HG02588 (cell line): Measurements from ENCODE around the gene PTPRG.

Experiments
- ATAC-seq: cut with Tn5 transposase; IDR thresholded peaks from one replicate; pipeline ENCODE4 v1.9.1; 2021; ENCODE audit warnings: mild to moderate bottlenecking, moderate library complexity; ENCODE audit not compliant: unreplicated experiment

The PTPRG gene

DNA sequence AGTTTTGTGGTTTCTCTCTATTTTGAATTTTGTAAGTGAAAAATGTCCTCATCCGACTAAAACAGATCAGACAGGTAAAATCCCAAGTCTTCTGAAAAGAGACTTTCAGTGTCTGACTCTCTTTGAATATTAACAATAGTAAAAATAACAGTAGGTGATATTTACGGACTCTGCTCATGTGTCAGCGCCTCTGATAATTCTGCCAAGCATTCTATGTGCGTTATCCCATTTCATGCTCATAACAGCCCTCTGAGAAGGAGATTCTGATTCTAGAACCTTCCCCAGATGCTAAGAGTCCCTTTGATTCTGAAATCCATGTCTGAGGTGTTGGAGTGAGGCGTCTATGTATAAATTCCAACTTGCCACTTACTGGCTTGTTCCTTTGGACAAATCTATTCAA, 529.1 kb downstream of the PTPRG start:
- no peak for ATAC-seq

DNA sequence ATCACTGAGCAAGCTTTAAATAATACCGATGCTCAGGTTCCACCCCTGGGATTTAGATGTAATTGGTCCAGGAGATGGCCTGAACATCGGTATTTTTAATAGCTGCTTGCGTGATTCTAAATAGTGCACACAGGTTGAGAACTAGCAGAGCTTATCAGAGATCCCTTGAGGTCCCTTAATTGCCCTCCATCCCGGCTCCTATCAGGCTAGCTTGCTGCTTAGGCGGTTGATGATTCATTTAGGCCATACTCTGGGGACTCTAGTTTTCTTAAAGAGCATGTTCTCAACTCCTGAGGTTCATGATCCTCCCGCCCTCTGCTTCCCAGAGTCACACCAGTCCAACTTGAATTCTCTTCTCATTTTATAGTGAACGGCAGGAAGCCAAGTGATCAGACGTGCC, 531.7 kb downstream of the PTPRG start:
- ATAC-seq = no peak

DNA sequence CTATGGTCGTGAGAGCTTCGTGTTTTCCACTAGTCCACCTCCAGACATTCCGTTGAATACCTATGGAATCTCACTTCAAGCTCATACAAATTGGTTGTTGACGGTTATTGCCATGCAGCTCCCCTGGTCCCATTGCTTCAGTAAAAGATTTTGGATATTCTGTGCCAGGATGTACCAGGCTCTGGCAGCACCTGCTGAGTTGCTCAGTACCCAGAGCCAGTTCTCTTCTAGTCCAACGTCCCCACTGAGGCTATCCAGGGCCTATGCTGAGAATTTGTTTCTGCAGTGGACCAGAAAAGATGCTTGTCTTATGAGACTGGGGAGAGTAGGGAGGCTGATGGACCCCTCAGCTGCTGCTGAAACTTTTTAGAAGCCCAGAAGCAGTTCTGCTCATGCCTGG, 533.1 kb downstream of the PTPRG start:
- no peak for ATAC-seq

DNA sequence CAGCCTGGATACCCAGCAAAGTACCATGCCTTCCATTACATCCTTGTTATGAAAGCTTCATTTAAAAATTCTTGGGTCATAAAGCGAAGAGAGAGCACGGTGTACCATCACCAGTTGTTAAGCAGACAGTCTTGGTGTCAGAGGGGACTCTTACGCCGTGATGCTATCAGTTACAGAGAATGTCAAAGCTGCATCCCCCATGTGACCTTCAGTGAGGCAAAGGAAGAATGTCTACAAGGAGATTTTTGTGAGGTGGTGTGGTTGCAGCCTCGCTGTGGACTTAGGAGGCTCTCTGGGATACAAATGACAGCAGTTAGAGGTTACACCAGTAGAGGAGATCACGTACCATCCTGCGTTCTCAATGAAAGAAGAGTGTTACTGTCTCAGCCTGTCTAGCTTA, 533.7 kb downstream of the PTPRG start:
- no peak for ATAC-seq

DNA sequence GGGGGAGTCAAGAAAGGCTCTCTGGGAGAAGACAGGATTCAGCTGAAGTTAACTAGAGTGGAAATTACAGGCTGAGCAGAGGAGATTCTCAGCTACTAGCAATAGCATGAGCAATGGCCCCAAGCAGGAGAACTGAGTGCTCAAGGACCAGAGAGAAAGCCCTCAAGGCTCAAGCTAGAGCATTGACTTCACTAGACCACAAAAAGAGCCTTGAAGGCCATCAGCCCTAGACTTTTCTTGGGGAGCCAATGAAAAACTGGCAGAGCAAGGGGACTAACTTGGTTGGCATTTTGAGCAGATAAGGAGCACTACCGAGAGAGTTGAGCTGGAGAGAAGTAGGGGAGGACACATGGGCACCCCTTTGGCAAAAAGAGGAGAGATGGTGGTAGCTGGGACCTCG, 534.4 kb downstream of the PTPRG start:
- no peak for ATAC-seq

DNA sequence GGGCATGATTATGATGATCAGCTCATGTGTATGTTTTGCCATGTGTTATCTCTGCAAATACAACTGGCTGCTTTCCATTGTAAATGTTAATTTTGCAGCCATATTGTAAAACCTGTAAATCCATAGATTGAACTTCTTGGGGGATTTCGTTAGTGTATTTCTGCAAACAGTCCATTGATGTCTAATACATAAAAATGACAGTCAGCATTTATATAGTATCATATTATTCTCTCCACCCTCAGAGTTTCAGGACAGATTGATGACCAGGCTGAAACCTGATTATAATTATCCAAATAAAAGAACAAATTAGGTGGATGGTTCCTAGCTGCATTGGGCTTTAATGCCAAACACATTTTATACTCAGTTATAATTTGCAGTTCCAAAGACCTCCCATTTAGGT, 535.1 kb downstream of the PTPRG start:
- no peak for ATAC-seq

DNA sequence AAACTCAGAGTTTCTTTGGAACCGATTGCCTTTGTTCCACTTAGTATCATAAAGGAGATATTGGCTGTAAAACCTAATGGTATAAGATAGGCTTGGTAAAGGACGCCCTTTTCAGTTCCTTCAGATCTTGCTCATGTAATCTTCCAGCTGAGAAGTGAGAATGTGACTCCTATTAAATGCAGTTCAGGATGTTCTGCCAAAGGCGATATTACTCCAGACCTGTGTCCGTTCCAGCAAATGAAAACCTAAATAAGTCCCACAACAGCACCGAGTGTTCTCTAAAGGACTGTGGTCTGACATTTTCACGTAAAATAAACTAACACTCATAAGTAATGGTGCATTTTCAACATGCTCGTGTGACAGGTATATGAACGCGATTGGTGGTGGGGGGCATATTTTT, 535.8 kb downstream of the PTPRG start:
- ATAC-seq = no peak

DNA sequence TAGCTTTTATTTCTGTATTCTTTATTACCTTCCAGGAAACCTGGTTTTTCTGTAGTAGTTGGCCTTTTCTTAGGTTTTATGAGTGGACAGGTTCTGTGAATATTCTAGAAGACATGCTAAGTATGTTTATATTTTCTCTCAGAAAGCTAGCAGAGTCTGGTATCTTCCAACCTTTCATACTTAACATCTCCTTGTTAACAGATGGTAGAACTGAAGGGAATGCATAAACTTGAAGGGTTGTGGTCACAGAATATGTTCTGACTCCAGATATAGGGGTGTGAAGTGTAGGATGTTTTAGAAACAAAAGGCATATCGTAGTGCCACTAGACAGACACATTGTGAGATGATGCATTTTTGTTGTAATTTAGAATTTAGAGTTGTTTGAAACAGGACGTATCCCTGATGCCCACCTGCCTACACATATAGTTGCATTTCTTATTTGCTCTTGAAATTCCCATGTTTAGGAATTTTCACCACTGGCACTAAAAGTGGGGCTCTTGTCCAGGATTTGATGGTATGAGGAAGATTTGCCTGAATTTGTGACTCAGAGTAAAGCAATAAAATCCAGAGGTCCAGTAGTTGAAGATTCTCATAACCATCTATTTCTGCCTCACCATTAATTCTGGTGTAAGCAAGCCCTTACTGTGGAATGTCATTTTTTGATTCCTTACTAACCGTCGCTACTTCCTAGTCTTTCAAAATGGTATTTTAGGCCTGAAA, 537.4 kb downstream of the PTPRG start:
- ATAC-seq = no peak

DNA sequence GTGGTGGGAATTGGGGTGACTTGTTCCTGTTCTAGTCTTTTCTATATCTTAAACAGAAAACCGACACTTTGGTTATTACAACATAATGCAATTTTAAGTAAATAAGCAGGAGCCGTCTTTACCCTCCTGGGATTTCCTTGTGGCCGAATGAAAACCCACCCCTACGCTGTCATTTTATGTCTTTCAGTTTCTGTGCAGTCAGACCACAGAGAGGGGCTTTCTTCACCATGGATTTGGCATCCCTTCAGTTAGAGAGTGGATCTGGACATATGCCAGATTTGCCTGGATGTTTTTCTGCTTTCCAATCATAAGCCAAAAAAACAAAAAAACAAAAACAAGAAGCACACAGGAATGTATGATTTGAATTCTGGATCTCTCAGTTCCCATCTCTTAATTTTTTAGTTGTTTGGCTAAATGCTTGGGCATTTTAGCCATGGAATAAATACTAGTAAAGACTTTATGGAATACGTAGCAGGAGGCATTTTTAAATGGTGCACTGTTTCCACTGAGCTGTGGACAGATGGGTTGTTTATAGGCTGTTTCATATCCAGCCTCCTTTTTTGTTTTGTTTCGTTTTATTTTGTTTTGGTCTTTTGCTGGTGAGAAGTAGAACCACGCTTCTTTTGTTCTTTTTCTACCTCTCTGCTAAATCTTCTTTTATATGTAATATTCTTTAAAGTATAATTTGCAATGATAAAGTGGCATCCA, 539.1 kb downstream of the PTPRG start:
- no peak for ATAC-seq

DNA sequence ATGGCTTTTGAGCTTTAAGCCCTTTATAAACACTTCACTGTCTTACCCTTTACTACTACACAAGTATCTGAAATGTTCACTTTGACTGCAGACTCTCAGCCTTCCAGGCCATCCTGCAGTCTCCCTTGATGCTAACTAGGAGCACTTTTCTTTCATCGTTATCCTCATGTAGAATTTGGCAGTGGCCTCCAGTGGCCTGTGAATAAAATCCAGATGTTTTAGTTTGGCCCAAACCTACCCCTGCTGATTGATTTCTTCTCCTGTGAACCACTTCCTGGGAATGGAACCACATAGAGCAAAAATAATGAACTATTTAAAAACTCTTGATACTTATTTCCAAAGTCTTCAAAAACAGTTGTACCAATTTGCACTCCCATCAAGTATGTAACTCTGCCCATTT, 540.1 kb downstream of the PTPRG start:
- no peak for ATAC-seq

DNA sequence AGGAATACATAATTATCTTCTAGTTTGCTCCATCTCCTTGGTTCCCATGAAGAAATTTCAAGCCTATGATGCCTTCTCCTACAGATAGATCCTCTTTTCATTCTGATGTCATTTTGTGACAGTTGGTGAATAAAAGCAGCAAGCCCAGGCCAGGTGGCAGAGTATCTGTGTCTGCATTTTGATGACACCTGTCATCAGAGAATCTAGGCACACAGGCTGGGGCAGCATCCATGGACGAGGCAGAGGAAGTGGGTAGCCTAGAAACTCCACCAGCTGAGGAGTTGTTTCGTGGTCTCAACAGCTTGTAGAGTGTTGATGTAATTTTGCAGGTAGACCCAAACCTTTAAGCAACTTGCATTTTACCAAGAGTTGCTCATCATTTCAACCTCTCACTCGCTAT, 542.2 kb downstream of the PTPRG start:
- no peak for ATAC-seq

DNA sequence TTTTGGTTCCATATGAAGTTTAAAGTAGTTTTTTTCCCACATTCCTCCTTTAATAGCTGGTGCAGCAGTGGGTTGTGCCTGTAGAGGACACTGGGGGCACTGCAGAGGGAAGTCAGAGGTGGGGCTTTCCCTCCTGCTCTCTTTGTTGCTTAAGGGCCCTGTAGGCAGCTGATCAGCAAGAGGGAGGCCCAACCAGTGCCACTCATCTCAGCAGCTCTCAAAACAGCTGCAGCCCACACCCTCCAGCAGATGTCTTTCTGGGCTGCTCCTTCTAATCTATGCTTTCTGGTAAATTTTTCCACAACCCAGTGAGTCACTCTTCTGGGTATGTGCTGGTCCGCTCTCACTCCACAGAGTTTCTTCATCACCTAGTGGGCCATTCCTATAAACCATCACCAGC, 548.2 kb downstream of the PTPRG start:
- ATAC-seq = no peak

DNA sequence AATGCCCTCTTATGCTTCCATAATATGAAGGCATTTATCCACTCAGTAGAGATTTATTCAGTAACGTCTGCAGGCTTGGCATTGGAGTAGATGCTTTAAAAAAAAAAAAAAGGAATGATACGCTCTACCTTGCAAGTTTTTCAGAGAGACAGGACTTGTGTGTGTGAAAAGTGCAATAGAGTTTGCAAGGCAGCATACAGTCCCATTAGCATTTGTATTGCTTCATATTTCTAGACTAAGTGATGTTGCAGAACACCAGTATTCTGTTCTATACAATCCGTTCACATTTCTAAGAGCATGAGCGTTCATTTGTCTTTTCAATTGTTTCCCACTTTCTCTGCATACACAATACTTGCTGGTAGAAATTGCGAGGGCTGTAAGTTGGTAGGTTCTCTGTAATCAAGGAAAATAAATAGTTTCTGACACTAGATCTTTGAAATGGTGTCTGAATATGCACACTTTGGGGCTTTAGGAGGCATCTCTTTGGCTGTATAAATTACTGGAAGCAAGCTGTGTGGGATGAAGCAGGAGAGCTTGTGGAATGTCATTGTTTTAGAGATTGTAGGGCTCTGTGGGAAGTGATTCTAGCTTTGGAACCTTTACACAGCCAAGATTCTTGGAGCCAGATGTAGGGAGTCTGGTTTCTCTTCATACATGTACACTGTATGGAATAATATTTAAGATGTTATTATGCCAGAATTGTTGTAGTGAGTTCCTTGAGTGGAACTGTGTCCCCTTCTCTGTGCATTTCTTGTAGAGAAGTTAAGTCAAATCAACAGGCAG, 549.3 kb downstream of the PTPRG start:
- ATAC-seq = no peak

DNA sequence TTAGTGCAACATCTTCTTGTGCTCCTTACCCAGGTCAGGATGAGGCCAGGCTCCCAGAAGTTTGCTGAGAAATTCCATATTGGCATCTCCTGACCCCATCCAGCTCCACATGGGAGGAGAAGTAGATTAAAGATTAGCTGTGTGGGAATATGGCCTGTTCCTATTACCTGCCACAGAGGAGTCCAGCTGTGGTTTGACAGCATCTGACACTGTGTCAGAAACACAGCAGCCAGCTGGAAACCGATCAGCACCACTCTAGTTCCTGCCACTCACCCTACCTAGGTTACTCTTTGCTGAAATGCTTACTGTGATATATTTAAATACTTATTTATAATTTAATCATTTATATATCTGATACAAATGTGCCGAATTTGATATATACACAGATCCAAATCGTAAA, 551.7 kb downstream of the PTPRG start:
- no peak for ATAC-seq

DNA sequence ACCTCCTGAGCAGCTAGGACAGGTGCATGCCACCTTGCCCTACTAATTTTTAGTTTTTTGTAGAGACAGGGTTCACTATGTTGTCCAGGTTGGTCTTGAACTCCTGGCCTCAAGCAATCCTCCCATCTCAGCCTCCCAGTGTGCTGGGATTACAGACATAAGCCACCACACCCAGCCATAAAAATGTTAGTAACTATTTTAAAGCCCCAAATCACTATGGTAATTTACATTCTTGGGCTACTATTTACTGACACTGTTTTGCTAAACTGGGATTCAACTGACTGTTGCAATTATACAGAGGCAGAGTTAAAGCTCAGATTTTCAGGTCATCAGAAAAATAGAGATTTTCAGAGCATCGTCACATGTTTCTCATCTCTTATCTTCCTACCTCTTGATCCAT, 553.4 kb downstream of the PTPRG start:
- no peak for ATAC-seq

DNA sequence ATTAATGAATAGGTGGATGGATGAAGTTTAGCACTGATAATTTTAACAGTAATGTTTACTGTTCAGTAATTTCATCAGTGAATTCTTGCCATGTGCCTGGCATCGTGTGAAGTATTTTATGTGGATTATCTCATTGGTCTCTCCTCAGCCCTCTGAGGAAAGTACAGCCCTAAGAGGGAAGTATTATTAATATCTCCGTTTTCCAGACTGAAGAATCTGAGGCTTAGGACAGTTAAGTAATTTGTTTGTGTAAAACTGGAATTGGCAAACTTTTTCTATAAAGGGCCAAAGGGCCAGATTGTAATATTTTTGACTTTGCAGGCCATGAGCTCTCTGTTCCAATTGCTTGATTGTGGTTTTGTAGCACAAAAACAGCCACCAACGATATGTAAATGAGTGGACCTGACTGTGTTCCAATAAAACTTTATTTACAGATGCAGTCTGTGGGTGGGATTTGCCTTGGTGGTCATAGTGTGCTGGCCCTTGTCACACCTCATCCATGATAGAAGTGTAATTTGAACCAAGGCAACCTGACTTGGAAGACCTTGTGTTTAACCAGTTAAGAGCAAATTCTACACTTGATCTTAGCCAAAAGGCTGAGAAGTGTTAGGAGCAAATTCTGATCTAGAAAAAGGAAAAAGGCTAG, 556.7 kb downstream of the PTPRG start:
- no peak for ATAC-seq

DNA sequence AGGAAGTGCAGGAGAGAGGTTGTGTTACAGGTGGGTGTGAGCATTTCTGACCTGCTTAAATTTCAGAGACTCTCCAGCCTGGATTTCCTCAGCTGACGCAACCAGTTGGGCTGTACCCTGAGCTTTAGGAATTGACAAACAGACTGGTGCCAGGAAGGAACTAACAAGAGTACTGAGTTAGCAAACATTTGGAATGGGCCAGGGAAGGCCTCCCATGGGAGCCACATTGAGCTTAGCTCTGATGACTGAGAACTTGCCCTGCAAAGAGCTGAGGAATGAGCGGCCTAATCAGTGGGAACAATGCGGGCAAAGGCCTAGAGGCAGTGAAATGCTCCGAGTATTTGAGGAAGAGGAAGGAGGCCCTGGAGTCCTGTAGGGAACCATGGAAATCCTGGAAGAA, 557.8 kb downstream of the PTPRG start:
- ATAC-seq = no peak

DNA sequence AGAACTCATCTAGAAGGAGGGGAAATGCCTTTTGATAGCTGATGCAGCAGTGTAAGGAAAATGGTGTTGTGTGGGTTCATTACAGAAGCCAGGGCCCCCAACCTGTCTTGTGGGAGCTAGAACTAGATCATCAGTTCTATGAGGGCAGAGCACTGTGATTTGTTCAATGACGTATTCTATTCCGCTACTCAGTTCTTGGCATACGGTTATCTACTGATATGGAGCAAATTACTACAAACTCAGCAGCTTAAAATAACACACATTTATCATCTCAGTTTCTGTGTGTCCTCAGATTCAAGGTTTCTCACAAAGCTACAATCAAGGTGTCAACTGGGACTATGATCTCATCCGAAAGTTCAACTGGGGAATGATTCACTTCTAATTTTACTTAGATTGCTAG, 561.4 kb downstream of the PTPRG start:
- ATAC-seq = no peak

DNA sequence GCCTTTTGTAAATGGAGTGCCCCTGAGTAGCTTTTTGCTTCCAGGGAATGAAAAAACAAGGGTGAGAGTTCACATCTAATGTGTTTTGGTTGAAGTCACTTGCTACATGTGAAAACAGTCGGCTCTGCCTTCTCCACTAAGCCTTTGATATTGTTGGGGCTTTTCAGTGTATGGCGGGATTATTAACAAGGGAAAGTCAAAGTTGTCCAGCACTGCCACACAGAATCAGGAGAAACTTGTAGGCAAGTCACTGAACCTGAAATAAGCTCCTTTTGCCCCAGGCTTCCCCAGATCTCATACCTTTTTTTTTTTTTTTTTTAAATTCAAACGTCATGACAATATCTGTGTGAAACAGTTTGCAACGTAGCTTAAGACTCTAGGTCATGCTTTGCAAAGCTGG, 564.0 kb downstream of the PTPRG start:
- ATAC-seq = no peak

DNA sequence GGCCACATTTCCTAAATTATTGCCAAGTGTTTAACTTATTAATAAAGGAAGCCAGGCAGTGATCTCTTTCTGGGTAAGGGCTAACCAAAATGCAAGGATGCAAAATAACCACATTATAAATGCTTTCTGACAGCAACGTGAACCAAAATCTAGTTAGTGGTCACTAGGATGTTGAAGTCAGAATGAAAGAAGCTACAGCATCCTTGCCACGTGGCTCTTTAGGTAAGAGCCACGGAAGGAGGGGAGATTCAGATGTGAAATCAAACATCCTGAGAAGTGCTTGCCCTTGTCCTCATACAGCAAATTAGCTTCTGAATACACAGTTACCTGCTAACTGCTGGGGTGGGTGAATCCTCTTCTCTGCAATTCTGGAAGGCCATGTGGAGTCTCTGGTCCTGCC, 565.7 kb downstream of the PTPRG start:
- no peak for ATAC-seq

DNA sequence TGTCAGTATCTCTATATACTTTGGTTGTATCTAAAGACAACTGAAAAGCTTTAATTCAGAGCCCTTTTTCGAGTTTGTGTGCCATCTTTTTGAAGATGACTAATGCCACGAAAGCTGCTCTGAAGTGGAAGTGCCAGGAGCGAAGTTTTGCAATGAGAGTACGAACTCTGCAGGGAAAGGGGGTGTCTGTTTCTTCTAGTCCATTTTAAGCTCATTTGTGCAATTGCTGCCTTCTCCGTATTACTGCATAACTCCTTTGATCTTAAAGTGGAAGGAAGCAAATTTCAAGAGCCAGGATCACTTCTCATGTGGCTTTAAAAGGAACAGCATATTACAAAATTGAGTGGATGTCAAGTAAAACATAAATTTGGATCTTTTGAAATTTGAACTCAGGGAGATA, 566.7 kb downstream of the PTPRG start:
- ATAC-seq = no peak

DNA sequence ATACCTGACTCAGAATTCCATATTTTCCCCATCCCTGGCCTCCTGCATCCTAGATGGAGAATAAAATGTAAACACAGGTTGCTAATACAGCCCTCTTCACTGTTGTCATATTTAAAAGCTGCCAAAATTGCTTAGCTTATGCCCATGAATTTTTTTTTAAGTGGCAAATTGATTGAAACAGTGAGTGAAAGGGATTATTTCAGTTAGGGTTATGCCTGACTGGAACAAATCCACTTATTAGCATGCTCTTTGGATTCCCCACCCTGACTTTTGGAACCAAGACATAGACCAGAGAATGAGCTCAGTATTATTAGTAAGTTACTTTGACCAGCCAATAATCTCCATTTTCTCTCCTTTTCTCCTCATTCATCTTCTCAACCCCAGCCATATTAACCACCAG, 567.3 kb downstream of the PTPRG start:
- no peak for ATAC-seq
